Activated CD8-positive, alpha-beta memory T cell treated with anti-CD3 and anti-CD28 coated beads for 36 hours (primary cell): Measurements from ENCODE around the gene PALLD. TPM values are rescaled to one million over a fixed set of nuclear protein-coding genes. Genes with fewer than 3 reads are reported as not detected.

Experiments
- CTCF ChIA-PET: fragments of 350-600 bp; sonication (Branson Sonifier 250); formaldehyde crosslinking; loops from one replicate; lab custom pipeline; 2021; ENCODE audit warnings: antibody characterized with exemption; lab: Charles Lee
- POLR2A ChIA-PET: fragments of 350-600 bp; sonication (Branson Sonifier 250); formaldehyde crosslinking; loops from one replicate; lab custom pipeline; 2021; ENCODE audit warnings: antibody characterized with exemption; lab: Charles Lee
- total RNA-seq, 2 experiments: library from RNA; stranded (reverse); gene quantifications; one replicate each; pipeline ENCODE4 v1.2.3, GENCODE V29; 2021

Gene PALLD
- total RNA-seq, 2 experiments from 2014 or later, result 0.69 to 0.84 TPM

DNA sequence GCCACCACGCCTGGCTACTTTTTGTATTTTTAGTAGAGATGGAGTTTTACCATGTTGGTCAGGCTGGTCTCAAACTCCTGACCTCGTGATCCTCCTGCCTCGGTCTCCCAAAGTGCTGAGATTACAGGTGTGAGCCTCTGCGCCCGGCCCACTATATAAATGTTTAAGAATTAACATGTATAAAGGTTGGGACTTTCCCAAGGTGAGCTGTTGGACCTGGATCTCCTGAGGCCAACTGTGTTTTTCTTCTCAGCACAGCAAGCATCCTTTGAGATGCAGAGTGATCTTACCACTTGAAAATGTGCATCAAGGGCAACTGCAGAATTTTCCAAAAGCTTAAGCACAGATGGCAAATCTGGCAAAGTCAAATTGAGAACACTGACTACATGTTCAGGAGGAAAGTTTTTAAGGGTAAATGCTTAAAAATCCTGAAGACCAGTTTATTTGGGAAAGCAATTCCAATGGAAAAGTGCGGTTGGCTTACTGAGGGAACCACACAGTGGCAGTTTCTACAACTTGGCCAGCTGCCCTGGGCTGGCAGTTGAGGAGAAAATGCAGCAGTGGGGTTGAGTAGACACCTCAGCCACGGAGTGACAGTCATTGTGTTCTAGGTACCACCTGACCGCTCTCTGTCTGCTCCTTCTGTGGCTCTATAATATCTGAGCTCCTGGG is 344.3 kb downstream of the PALLD start:
- POLR2A ChIA-PET, result no interaction called here
- CTCF ChIA-PET, result interaction anchor here (0.6 kb wide), 1 partner anchor 118 kb away, joined by 4 read pairs; no protein-coding TSS in a partner anchor

DNA sequence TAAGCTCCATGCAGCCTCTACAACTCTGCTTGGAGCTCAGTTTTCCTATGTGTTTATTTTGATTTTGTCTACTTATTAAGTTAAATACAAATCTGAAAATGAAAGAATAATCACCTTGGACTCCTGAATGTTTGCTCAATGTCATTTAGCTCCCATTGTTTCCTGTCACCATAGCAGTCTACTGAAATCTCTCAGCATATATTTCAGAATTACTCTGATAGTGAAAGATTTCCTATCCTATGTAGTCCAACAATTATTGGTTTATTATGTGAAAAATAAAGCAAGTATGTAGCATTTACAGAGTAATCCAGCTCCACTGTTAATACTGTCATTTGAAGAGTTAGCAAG is 344.8 kb downstream of the PALLD start:
- POLR2A ChIA-PET, result no interaction called here
- CTCF ChIA-PET, result interaction anchor here (0.6 kb wide), 1 partner anchor 118 kb away, joined by 4 read pairs; no protein-coding TSS in a partner anchor

DNA sequence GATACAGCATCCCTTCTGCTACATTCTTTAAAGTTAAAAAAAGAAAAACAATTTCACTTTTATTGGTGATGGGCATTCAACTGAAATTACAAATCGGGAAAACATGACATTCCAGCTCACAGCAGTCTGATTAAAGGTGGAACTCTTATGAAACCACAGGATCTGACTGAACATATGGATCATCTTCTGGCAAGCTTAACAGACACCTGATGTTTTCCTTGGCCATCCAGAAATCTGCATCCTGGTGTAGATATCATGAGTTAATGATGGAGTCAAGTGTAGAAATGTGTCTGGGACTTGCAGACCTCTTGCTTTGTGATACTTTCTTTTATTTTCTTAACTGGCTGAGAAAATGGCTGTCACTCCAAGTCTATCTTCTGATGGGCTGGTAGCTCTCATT is 345.3 kb downstream of the PALLD start:
- ChIA-PET CTCF (no interaction called here), POLR2A (no interaction called here)

DNA sequence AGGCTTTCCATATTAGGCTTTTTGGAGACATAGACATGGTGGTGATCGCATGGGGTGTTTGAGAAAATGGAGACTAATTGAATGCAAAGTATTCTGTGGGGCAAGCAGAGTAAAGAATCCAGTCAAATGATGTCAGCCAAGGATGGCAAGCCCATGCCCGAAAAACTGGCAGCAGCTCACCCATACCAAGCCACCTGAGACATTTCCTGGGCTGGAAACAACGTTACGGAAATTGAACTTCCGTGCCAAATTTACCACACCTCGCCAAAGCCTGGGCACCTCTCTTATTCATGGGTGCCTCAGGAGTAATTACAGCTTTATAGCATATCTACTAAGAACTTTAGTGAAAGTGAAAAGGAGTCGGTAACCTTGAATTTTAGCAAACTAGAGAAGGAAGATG is 346.8 kb downstream of the PALLD start:
- ChIA-PET POLR2A (no interaction called here), CTCF (interaction anchor here (0.6 kb wide), 1 partner anchor 380 kb away, joined by 3 read pairs; no protein-coding TSS in a partner anchor)

DNA sequence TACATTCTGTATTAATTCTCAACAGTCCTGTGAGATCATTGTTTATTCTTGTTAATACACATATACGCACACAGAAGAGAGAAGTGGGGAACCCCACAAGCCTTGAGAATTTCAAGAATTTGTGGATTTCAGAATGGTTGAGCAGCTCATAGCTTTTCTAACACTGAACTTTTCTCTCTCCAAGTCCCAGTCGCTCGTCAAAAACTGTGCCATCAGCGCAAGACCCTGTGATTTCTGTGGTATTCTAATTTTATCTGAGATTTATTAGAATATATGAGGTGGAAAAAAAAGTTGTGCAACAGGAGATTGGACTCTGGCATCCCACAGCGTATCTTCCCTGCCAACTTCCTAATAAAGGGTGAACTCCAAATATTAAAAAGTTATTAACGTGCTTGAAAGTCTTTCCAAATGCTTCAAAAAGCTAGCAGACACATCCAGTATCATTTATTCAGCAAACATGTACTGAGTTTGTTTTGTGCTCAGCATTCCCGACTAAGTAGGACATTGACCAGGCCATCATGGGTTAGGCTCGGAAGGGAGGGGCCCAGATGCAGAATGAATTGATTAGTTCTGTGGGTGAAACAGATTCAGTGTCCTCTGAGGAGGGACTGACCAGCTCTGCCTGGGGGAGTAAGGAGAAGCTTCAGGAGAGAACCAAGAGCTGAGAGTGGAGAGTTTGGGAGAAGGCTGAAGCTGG is 347.6 kb downstream of the PALLD start:
- ChIA-PET CTCF (no interaction called here), POLR2A (no interaction called here)

DNA sequence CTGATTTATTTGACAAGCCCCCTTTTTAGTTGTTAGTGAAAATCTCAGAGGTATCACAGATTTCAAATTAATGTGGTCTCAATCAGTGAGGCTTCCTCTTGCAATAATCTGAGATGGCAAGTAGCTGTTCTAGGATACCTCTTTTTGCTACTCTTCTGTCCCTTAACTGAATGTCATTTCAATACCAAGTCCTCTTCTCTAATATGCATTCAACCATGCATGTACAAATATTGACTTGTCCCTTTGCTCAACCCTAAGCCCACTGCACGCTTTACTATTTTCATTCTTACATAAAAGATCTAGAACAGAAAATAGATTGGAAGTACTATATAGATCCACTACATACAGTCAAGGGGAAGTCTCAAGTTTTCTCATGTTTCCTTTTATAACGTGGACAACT is 349.0 kb downstream of the PALLD start:
- ChIA-PET POLR2A (no interaction called here), CTCF (no interaction called here)

DNA sequence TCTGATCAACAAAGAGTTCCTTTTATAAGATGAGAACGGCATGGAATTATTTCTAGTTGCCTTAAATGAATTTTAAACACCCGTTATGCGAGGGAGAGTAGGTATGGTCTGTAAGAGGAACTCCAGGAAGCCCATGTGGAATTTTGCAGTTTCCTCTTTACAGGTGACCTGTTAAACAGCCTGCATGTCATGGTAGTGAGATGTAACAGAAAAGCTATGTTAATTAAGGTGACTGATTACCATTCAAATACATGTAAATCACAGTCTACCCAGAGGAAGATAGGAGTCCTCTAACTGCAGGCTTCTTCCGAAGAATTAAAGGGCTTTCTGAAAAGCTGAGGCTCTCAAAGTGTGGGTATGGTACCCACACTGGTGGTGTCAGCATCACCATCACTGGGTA is 349.6 kb downstream of the PALLD start:
- ChIA-PET CTCF (no interaction called here), POLR2A (no interaction called here)

DNA sequence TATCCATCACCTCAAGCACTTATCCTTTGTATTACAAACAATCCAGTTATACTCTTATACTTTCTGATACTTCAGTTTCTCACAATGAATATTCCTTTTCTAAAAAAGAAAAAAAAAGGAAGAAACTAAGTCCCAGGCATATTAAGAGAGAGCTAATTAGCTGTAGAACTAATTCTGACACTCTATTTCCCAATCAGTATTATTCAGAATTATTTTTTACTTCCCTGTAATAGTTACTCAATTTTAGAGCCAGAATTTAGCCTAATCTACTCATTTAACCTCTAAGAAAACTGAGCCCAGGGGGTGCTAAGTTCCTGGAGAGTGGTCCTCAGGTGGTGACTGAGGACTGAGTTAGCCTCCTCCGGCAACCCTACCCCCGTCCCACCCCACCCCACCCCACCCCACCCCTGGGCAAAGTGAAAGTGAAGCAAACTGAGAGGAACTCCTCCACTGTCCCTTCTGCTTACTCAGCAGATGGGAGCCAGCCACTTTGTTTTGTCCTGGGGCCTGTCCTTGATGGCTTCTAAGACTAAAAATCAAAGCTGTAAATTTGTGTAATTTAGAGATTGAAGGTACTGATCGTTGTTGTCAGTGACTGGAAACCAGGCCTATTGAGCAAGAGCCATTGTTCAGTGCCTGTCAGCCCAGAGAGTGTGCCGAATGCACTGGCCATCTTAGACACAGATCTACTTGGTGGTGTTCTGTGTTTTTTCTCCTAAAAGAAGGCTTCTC is 351.1 kb downstream of the PALLD start:
- CTCF ChIA-PET, result interaction anchor here (0.5 to 2.0 kb wide), 2 partner anchors 14 to 37 kb away, joined by 3 to 4 read pairs; no protein-coding TSS in a partner anchor
- POLR2A ChIA-PET, result no interaction called here

DNA sequence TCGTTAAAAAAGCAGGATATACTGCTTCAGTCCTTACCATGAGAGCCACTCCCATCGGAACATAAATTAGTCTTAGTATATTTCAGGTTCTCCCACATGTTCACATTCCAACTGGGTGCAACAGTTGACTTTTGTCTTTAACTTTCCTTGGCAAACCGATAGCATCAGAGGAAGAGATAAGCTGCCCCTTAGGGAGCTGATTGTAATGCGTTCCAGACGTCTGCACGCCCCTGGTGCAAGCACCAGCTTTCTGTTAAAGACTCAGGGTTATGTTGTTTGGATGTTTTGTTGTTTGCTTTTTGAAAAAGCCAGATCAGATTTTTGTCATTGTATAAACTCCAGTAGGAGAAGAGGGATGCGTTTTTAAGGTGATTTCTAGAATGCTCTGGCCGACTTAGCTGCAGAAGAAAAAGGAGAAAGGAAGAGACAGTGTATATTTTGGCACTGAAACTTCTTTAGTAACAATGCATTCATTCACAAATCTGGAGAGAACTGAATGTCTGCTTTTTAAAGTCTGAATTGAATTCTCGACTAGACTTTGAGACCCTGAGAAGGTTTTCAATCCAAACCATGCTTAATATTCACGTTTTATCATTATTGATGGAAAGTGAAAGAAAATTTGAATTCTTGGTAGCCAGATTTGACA is 352.3 kb downstream of the PALLD start:
- CTCF ChIA-PET, result interaction anchor here (0.8 to 2.0 kb wide), 2 partner anchors 16 to 68 kb away, joined by 3 to 4 read pairs; no protein-coding TSS in a partner anchor
- POLR2A ChIA-PET, result no interaction called here

DNA sequence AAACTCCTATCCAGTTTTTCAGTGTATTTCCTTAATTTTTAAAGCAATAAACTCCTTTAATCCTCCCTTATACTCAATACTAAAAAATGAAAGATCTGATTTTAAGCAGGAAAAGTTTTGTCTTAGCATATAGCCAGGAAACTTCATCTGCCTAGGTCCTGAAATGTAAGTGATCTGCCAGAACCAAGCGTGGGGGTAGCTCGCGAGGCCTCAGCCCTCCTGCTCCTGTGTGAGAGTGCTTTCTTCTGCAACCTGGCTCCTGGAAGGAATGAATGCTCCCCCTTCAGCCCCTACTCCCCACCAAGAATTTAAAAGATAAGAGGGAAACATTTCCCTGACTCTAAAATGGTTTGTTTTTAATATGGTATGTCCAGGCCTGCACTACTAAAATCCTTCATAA is 353.1 kb downstream of the PALLD start:
- POLR2A ChIA-PET, result no interaction called here
- CTCF ChIA-PET, result no interaction called here

DNA sequence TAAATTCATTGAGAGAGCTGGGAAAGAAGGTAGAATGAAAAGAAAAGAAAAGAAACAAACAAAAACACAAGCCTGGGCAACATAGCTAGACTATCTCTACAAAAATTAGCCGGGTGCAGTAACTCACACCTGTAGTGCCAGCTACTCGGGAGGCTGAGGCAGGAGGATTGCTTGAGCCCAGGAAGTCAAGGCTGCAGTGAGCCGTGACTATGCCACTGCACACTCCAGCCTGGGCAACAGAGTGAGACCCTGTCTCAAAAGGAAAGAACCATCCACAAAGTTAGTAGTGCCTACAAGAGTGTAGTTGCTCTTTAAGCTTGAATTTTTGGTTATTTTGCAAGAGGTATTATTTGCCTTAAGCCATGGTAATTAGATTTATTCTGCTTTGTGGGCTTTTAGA is 355.5 kb downstream of the PALLD start:
- ChIA-PET CTCF (no interaction called here), POLR2A (no interaction called here)

DNA sequence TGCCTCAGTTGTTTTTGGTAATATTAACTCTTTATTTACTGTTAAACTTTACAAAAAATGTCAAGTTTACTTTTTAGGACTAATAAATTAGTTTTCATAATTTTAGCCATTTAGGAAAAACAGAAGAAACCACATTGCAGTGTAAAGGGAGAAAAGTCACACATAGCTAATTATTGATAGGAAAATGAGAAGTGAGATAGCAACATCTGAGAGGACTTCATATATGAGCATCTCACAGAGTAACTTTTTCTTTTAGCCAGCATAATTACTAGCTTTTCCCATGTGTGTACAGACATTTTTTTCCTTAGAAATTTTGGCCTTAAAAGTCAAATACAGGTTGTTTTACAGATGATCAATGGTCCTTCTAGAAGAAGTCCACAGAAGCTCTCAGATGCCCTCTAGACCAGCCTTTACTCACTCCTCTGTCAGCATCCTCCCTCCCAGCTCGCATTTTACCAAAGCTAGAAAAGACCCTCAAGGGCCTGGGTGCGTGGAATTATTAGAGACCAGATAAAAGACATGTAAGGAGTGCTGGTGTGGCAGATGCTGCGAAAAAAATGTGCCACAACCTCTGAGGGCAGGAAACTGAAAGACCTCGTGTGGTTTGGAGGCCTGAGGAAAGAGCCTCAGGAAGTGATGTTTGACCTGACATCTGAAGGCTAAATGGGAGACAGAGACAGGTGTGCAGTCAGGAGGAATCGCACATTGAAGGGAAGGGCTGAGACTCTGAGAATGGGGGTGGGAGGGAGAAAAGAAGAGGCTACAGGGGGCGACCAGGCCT is 356.3 kb downstream of the PALLD start:
- CTCF ChIA-PET, result no interaction called here
- POLR2A ChIA-PET, result no interaction called here

DNA sequence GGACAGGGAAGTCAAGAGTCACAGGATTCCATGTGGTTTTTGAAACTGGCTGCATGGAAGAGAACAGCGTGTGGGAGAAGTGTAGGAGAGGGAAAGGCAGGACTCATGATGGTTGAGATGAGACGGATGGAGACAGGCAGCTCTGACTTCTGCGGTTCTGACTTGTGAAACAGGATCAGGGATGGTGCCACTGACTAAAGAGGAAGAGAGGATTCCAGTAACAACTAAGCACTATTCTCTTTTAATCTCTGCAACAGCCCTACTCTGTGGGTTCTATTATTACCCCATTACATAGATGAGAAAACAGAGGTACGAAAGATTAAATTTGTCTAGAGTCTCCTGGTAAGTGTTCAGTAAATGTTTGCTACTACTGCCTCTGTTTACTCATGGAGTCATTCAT is 356.9 kb downstream of the PALLD start:
- POLR2A ChIA-PET, result no interaction called here

DNA sequence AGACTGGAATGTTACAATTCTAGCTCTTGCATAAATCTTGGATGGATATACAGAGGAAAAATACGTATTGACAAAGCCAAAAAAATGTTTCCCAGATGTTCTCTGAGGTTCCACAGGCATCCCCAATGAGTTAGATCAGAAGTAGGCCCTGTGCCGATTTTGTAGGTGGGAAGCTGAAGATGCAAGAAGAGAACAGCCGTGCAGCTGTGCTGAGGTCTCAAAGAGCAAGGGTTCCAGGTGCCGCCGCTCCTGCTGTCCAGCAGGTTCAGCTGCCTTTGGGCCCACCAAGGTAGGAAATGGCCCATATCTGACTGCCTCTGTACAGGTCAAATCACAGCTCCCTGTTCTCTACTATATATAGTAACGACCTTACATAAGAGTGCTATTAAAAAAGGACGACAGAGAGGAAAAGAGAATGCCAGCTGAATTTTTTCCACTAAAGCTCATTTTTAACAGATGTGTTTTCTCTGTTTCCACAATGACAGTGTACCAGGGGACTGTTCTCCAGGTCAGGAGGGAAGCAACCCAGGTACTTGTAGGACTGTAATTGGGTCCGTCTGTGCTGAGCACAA is 357.6 kb downstream of the PALLD start:
- POLR2A ChIA-PET, result no interaction called here
- CTCF ChIA-PET, result interaction anchor here (0.6 kb wide), 1 partner anchor 521 kb away, joined by 3 read pairs; no protein-coding TSS in a partner anchor

More for the DNA sequence above, 356.9 kb downstream of the PALLD start:
- CTCF ChIA-PET, result interaction anchor here (0.6 kb wide), 1 partner anchor 520 kb away, joined by 3 read pairs; no protein-coding TSS in a partner anchor

DNA sequence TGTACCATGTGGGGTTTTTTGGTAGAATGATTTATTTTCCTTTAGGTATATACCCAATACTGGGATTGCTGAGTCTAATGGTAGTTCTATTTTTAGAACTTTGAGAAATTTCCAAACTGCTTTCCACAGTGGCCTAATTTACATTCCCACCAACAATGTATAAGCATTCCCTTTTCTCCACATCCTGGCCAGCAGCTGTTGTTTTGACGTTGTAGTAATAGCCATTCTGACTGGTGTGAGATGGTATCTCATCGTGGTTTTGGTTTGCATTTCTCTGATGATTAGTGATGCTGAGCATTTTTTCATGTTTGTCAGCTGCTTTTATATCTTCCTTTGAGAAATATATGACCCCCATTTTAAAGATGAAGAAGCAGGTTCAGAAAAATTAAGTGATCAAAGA is 359.5 kb downstream of the PALLD start:
- ChIA-PET CTCF (interaction anchor here (0.7 kb wide), 1 partner anchor 1754 kb away, joined by 3 read pairs; no protein-coding TSS in a partner anchor), POLR2A (no interaction called here)

DNA sequence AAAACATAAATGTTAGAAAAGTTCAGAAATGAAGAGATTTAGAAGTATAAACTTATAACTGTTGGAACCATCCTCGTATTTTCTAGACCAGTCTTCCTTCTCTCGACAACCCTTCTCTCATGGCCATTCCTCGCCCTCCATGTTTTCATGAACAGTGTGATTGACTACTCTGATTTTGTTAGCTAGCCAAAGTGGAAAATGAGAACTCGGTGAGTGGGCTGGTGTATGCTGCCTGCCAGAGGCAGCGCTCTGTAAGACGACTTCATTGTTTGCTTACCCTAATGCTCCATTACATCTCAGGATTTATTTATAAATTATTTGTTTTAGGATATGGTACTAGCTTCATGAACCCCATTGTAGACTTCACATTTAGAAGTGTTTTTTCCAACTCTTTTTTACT is 360.2 kb downstream of the PALLD start:
- ChIA-PET POLR2A (no interaction called here), CTCF (no interaction called here)

DNA sequence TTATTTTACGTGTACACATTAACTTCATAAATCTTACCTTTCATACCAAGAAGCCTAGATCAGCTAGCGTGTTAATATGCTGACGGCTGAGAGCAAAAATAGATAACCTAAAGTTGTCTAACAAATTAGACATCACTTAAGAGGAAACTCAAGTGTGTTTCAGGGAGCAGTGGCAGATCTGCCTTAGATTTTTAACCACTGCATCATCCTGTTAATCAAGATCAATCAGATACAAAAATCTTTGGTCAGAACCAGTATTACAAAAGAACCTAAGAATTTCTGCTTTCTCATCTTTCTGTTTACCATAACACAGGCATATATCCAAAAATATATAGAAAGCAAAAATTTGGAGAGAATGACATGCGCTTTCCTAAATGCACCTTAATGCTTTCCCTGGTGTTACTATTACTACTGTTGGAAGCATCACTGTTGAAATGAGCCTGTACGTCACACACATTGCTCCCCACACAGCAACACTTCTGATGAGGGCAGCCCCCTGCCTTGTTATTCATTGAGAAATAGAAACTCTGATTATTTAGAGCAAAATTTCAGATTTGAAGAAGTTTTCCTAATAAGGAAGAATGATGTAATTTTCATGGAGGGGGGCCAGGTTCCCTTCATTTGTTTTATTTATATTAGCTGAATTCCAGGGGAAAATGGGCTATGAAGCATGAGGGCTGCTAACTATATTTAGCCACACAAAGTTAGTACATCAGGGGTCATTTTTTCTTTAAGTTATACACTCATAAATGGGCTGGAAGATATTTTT is 360.9 kb downstream of the PALLD start:
- POLR2A ChIA-PET, result no interaction called here
- CTCF ChIA-PET, result no interaction called here

DNA sequence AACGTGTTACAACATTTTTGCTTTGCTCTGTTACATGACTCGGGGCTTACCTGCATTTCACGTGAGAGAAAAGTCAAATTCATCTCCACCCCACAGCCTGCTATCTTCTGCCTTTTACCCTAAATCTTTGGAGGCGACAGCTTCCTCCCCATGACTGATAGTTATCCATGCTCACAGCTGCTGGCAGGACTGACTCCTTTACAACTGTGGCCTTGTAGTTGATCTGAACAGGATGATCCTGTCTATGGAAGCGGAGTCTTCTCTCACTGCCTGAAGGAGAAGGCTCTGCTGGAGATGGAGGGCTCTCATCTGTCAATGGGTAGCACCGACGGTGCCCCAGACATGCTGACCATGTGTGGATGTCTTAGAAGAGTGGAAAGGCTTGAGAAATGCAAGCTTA is 362.2 kb downstream of the PALLD start:
- POLR2A ChIA-PET, result no interaction called here
- CTCF ChIA-PET, result no interaction called here
